Skeletal muscle cell (primary cell): ENCODE data around the gene ANTXRL.
"Not testable (repeated sequence)": the region's sequence is repeated elsewhere in the genome, so short reads cannot be mapped to it uniquely, and the experiment has no call there.

Experiments used
- DNase-seq: peaks from one replicate; pipeline ENCODE4 v3.0.0-alpha.2; 2010; ENCODE audit warnings: low read depth
- H3K4me3 ChIP-seq: 2 replicates; pipeline ENCODE4 v1.5.1; 2011; ENCODE audit warnings: low read depth, mild to moderate bottlenecking, control low read depth, low read length, moderate library complexity

Gene ANTXRL

DNA sequence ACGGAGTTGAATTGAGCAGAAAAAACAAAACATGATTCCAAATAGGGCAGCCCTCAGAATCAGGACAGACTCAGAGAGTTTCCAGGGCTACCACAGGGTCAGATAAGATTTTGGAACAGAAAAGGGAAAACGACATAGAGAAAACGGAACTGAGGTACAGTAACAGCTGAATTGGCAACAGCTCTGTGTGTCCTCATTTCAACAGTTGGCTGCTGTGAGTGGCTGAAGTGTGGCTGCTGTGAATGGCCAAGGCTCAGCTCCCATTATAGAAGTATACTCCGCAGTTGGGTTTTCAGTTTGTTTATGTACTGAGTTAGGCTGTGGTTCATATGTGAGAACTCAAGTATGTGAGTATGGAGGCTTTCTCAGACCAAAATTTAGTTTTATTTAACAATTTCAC, 32.0 kb downstream of the ANTXRL start:
- no peak for DNase-seq
- H3K4me3 ChIP-seq, result no peak overlapping the region

- no peak overlapping the region for H3K4me3 ChIP-seq
- DNase-seq, result no peak
These were observed 32.6 kb downstream of the ANTXRL start for GRCh38 chr10:46319389-46319788.

DNA sequence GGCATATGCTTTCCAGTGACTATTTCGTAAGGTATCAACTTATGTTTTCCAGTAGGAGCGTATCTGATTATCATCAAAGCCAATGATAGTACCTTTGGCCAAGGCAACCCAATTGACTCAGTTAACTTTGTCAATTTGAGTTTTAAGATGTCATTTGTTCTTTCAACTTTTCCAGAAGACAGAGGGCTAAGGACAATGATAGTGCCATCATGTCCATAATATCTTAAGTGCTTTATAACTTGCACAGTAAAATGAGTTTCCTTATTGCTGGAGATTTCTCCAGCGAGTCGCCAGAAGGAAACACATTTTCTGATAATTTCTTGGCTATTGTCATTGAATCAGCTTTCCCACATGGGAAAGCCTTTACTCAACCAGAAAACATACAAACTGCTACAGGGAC, 35.0 kb downstream of the ANTXRL start:
- no peak for DNase-seq
- no peak overlapping the region for H3K4me3 ChIP-seq

DNA sequence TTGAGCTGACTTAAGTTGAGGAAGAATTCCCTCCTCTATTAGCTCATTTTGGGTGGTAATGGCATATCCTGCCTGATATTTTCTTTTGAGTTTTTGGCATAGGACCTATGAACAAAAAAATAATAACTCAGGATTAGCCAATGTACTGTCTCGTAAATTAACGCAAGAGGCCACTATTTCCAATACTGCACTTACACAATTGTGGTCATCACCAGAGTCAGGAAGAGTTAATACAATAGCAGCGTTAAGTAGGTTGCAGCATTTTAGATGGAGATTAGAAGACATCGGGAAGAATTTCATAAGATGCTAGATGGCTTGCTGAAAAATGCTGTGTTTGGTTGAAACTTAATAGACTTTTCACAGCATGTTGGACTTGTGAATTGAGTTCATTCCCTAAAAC, 36.4 kb downstream of the ANTXRL start:
- no peak for DNase-seq
- no peak overlapping the region for H3K4me3 ChIP-seq

DNA sequence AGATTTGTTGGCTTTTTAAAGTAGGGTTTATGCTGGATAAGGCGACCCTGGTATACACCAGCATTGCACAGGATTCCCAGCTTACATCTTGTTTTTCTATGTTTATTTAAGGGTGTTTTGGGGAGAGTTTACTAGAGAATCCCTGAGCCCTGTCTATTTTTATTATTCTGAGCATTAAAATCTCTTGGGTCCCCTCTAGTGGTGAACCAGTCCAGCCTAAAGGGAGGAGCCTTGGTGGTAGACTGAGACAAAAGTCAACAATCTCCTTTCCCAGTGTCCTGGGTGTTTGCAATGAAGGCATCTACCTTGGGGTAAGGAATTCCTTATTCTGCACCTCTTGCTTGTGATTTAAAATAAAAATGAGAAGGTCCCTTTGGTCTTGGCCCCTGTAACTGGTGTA, 38.2 kb downstream of the ANTXRL start:
- DNase-seq, result no peak

DNA sequence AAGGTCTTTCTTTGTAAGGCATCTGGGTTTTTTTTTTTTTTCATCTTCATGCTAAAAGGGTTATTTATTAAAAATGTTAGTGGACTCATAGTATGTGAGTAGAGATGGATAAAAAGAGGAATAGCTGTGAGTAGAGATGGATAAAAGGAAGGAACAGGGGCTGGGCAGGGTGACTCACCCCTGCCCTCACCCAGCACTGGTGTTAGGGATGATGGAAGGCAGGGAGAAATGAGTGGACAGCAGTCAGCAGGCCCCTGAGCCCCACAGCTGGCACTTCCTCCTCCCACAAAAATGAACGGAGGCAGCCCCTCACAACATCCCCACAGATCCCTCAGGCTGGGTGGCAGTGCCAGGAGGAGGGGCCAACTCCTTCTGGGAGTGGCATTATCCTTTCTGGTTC, 39.3 kb downstream of the ANTXRL start:
- H3K4me3 ChIP-seq, result no peak overlapping the region
- no peak for DNase-seq

More for the DNA sequence above, 38.2 kb downstream of the ANTXRL start:
- no peak overlapping the region for H3K4me3 ChIP-seq

DNA sequence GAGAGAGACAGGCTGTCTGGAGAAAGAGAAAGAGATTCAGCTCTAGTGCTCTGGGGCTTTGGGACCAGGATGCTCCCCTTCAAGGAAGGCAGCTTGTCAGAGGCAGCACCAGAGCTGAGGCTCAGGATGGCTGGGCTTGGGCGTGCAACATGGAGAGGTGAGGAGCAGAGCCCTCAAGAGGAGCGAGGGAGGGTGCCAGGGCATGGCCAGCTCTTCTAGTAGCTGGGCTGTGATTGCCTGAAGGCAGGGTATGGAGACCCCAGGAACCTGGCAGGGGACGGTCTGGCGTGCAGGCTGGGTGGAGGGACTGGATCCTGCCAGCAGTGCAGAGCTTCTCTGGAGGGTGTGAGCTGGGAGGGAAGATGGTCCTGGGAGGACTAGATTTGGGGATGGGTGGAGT, 40.2 kb downstream of the ANTXRL start:
- no peak for DNase-seq
- H3K4me3 ChIP-seq, result no peak overlapping the region

DNA sequence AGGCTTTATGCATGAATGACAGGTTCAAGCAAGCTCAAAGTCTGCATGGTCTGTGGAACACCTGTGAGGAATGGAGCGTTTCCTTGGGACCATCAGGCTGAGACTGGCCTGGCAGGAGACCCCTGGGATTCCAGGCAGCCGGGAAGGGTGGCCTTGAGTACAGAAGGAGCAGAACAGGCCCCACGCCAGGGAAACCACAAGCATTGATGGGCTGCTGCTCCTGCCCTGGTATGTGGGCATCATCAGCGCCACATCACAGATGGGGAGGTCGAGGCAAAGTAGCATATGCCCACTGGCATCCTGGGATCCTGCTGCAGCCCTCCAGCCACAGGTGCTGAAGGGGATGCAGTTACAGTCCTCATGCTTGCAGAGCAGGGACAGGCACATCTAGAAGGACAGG, 40.9 kb downstream of the ANTXRL start:
- DNase-seq, result no peak
- H3K4me3 ChIP-seq, result no peak overlapping the region

GRCh38 chr10:46328853-46329689, 42.3 kb downstream of the ANTXRL start:
- no peak for DNase-seq

DNA sequence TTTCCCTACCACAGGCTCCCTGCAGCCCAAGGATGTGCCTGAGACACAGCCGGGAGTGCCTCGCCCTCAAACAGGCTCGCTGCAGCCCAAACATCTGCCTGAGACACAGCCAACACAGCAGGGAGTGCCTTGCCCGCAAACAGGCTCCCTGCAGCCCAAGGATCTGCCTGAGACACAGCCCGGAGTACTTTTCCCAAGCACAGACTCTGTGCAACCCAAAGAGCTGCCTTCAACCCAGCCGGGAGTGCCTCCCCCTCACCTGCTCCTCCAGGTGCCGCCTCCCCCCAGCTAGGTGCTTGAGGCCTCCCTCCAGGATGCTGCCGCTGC, 42.9 kb downstream of the ANTXRL start:
- no peak for DNase-seq

More at GRCh38 chr10:46328853-46329689, 42.3 kb downstream of the ANTXRL start:
- H3K4me3 ChIP-seq, result no peak overlapping the region

DNA sequence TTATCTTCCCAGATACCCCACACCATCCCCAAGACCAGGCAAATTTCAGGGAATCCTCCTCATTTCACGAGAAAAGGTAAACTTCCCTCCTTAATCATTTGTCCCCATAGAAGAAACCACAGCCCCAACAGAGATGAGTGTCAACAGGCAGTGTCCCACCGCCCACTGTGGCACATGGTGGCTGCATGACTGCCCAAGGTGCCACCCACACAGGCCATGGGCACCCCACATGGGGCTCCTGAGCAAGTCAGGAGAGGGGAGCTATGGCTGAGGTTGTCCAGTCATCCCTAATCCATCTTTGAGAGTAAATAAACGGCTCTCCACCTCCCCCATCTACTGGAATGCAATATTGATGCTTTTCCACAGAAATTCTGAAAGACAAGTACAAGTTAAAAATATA, 44.1 kb downstream of the ANTXRL start:
- no peak for DNase-seq
- H3K4me3 ChIP-seq, result no peak overlapping the region

More for the DNA sequence above, 42.9 kb downstream of the ANTXRL start:
- no peak overlapping the region for H3K4me3 ChIP-seq

- not testable (repeated sequence) for DNase-seq, H3K4me3 ChIP-seq
These were observed 78.7 kb downstream of the ANTXRL start for GRCh38 chr10:46365484-46365883.

DNA sequence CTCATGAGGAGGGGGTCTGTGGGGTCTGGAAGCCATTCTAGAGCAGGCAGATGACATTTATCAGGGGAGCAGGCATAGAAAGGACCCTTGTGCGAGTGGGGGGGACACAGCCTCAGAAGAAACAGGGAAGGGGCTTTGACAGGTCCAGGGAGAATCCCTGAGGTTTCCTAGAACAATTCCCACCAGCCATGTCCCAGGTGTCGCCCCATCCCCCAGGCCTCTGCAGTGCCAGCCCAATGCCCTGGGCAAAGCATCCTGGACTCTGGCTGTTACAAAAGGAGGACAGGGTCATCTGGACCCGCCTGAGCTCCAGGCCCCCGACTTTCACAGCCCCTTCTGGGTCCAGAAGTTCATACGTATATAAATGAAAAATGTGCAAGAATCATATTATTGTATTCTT, 80.4 kb downstream of the ANTXRL start:
- H3K4me3 ChIP-seq, DNase-seq: not testable (repeated sequence)

GRCh38 chr10:46367666-46368240, 81.0 kb downstream of the ANTXRL start:
- not testable (repeated sequence) for H3K4me3 ChIP-seq

DNA sequence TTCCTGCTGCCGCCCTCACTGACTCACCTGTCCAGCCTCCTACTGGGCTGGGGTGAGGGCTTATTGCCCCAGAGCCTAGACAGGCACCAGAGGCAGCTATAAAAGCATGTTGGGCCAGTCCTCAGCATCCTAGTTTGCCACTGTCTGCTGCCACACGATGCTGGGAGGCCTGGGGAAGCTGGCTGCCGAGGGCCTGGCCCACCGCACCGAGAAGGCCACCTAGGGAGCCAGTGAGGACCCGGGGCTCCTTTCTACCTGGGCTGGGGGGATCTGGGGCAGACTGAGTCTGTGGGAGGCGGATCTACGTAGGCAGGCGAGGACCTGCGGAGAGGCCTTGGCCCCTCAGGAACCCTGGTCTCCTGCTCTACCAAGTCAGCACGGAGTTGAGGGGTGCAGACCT, 82.2 kb downstream of the ANTXRL start:
- H3K4me3 ChIP-seq, DNase-seq: not testable (repeated sequence)

More at GRCh38 chr10:46367666-46368240, 81.0 kb downstream of the ANTXRL start:
- DNase-seq, result not testable (repeated sequence)

GRCh38 chr10:46374410-46374809, 87.6 kb downstream of the ANTXRL start:
- not testable (repeated sequence) for DNase-seq, H3K4me3 ChIP-seq

GRCh38 chr10:46375406-46375805, 88.6 kb downstream of the ANTXRL start, which contains the start of gene ANXA8L1:
Gene ANXA8L1, plus strand, starts transcription at chr10:46375776. Its CDS starts 76 bp downstream, at chr10:46375852.
- not testable (repeated sequence) for DNase-seq

DNA sequence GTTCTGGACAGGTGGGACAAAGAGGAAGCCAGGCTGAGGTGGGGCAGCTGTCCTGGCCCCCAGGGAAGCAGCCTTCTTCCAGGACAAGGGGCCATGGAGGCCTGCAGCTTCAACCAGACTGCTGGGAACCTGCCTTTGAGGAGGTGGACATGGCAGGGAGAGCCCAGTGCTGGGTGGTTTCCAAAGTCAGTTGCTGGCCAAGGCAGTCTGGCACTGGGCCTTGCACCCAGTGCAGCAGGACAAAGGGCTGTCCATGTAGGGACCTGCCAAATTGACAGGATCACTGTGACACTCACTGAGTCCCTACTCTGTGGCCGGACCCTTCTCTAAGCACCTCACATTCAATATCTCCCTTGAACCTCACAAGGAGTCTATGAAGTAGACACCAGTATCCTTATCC, 90.2 kb downstream of the ANTXRL start:
- not testable (repeated sequence) for DNase-seq, H3K4me3 ChIP-seq

More at GRCh38 chr10:46375406-46375805, 88.6 kb downstream of the ANTXRL start, which contains the start of gene ANXA8L1:
- not testable (repeated sequence) for H3K4me3 ChIP-seq

- DNase-seq, H3K4me3 ChIP-seq: not testable (repeated sequence)
These were observed 90.9 kb downstream of the ANTXRL start for GRCh38 chr10:46377651-46378050.

DNA sequence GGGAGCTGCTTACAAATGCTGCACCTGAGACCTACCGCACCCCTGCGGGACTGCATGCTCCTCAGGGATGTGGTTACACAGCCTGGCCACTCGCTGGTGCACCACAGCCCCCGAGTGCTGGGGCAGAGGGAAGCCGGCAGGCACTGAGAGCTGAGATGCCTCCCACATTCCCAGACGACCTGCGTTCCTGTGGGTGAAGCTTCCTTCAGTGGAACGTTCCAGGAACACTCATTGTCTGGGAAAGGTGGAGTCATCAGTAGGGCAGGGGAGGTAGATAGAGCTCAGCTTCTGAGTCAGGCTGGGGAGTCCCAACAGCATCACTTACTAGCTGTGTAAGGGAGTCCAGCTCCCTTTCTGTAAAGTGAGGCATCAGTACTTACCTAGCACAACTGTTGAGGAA, 91.3 kb downstream of the ANTXRL start:
- not testable (repeated sequence) for H3K4me3 ChIP-seq, DNase-seq
